GM12865 (cell line): ENCODE measurements around the gene TMEM178A.

ENCODE experiments used
- DNase-seq: peaks from one replicate; pipeline ENCODE4 v3.0.0; 2010; ENCODE audit warnings: low read depth
- H3K4me3 ChIP-seq: 2 replicates; pipeline ENCODE4 v1.5.1; 2011; ENCODE audit warnings: mild to moderate bottlenecking, low read depth, low read length, control low read depth
- TF ChIP-seq, protein P1 (sequence below): IDR thresholded peaks from 2 replicates; pipeline ENCODE4 v1.5.1; 2011; ENCODE audit warnings: low read length, control low read depth, low read depth, inconsistent platforms; ENCODE audit not compliant: insufficient read depth; ENCODE audit errors: missing control alignments

TMEM178A gene

DNA sequence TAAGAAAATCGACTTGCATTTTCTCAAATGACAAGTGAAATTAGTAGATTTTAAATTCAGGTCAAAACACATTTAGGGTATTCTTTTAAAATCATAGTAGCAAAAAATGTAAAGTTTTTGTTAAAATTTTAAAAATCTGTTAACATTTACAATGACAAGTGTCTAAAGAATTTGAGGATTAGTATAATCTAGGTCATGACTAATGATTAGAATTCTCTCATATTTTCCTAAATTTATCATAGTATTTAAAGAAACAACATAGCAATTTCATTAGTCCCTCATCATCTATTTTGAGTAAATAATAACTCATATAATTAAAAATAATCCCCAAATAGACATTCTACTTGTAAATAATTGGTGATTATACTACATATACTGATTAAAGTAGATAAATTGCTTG lies 89.7 kb downstream of the TMEM178A start:
- TF ChIP-seq, protein P1, sequence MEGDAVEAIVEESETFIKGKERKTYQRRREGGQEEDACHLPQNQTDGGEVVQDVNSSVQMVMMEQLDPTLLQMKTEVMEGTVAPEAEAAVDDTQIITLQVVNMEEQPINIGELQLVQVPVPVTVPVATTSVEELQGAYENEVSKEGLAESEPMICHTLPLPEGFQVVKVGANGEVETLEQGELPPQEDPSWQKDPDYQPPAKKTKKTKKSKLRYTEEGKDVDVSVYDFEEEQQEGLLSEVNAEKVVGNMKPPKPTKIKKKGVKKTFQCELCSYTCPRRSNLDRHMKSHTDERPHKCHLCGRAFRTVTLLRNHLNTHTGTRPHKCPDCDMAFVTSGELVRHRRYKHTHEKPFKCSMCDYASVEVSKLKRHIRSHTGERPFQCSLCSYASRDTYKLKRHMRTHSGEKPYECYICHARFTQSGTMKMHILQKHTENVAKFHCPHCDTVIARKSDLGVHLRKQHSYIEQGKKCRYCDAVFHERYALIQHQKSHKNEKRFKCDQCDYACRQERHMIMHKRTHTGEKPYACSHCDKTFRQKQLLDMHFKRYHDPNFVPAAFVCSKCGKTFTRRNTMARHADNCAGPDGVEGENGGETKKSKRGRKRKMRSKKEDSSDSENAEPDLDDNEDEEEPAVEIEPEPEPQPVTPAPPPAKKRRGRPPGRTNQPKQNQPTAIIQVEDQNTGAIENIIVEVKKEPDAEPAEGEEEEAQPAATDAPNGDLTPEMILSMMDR = no peak
- H3K4me3 ChIP-seq = no peak overlapping the region
- DNase-seq = no peak

- TF ChIP-seq, protein P1 = no peak
- DNase-seq = no peak
- no peak overlapping the region for H3K4me3 ChIP-seq
These were observed 91.4 kb downstream of the TMEM178A start for GRCh38 chr2:39757156-39757555.

DNA sequence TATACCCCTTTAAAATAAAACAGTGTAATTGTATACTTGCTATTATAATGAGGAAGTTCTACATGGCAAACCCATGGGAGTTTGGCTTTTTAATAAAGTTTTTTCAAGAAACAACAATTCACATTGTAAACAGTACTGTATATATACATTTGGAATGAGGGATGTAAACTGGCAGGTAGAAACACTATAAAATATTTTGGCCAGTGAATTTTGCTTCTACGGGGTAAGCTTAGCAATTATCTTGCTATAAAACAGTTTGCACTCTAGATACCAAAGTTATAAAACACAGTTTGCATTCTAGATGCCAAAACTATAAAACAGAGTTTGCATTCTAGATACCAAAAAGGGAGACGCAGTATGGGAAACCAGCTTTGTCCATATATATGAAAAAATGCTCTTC lies 96.7 kb downstream of the TMEM178A start:
- no peak overlapping the region for H3K4me3 ChIP-seq
- DNase-seq = no peak
- TF ChIP-seq, protein P1 = no peak
